Activated CD4-positive, alpha-beta memory T cell treated with anti-CD3 and anti-CD28 coated beads, Interleukin-2, amount 10 ng/mL, durations not matched to agents 7 days and 5 days (primary cell): ENCODE results near the gene EIF3M. TPM values are rescaled to one million over a fixed set of nuclear protein-coding genes. Genes with fewer than 3 reads are reported as not detected.
"Not testable (repeated sequence)": the region's sequence is repeated elsewhere in the genome, so short reads cannot be mapped to it uniquely, and the experiment has no call there.

Experiments used
- CTCF ChIA-PET: fragments of 350-600 bp; sonication (Branson Sonifier 250); formaldehyde crosslinking; loops from one replicate; lab custom pipeline; 2021; ENCODE audit warnings: antibody characterized with exemption, inconsistent platforms; lab: Charles Lee
- POLR2A ChIA-PET: fragments of 350-600 bp; sonication (Branson Sonifier 250); formaldehyde crosslinking; loops from one replicate; lab custom pipeline; 2021; ENCODE audit warnings: antibody characterized with exemption; lab: Charles Lee
- DNase-seq: peaks from one replicate; pipeline ENCODE4 v3.0.0-alpha.2; 2020
- H3K27ac Mint-ChIP-seq: one replicate; pipeline ENCODE4 v1.8.0; 2021; ENCODE audit warnings: mild to moderate bottlenecking, mixed read lengths
- H3K27me3 Mint-ChIP-seq: one replicate; pipeline ENCODE4 v1.8.0; 2021; ENCODE audit warnings: mixed read lengths
- H3K36me3 Mint-ChIP-seq: one replicate; pipeline ENCODE4 v1.8.0; 2021; ENCODE audit warnings: low read depth, mixed read lengths
- H3K4me1 Mint-ChIP-seq: one replicate; pipeline ENCODE4 v1.8.0; 2021; ENCODE audit warnings: mixed read lengths
- H3K4me3 Mint-ChIP-seq: one replicate; pipeline ENCODE4 v1.8.0; 2021; ENCODE audit warnings: mild to moderate bottlenecking, mixed read lengths
- H3K9me3 Mint-ChIP-seq: one replicate; pipeline ENCODE4 v1.8.0; 2021; ENCODE audit warnings: mixed read lengths
- total RNA-seq, 2 experiments: library from RNA; stranded (reverse); gene quantifications; one replicate each; pipeline ENCODE4 v1.2.3, GENCODE V29; 2021

Gene EIF3M
- total RNA-seq, 2 experiments from 2014 or later, result 246 to 249 TPM

DNA sequence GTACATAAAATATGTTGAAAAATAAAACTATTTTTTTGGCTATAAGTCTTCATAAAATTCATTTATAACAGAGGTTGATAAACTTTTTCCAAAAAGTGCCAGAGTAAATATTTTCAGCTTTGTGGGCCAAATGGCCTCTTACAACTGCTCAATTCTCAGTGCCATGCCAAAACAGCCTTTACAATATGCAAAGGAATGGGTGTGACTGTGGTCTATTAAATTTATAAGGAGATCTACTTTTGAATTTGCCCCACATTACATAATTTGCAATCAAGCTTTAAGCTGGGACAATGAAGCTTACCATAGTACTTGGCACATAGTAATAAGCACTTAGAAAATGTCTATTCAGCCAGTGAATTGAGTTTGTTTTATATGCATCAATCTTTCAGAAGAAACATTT is 22.6 kb downstream of the EIF3M start:
- Mint-ChIP-seq H3K27me3 (no peaks in the 10 kb centered on the region), H3K4me3 (no peak overlapping the region), H3K27ac (no peak overlapping the region), H3K36me3 (peaks cover 62% of the 10 kb centered on the region), H3K9me3 (peaks cover 6% of the 10 kb centered on the region), H3K4me1 (no peaks in the 10 kb centered on the region)
- POLR2A ChIA-PET, result no interaction called here
- CTCF ChIA-PET, result no interaction called here
- no peak for DNase-seq

- H3K27ac Mint-ChIP-seq, H3K9me3 Mint-ChIP-seq, H3K27me3 Mint-ChIP-seq, CTCF ChIA-PET, H3K4me1 Mint-ChIP-seq, H3K4me3 Mint-ChIP-seq, DNase-seq: not testable (repeated sequence)
- peaks cover 41% of the 10 kb centered on the region for H3K36me3 Mint-ChIP-seq
- POLR2A ChIA-PET, result interaction anchor here (0.7 kb wide), 1 partner anchor 188 kb away, joined by 3 read pairs; no protein-coding TSS in a partner anchor
Observed at GRCh38 chr11:32608826-32609225, 25.2 kb downstream of the EIF3M start.

- Mint-ChIP-seq H3K27ac (no peak overlapping the region), H3K27me3 (no peaks in the 10 kb centered on the region), H3K36me3 (peaks cover 25% of the 10 kb centered on the region), H3K9me3 (peaks cover 6% of the 10 kb centered on the region), H3K4me3 (no peak overlapping the region), H3K4me1 (no peaks in the 10 kb centered on the region)
- ChIA-PET POLR2A (no interaction called here), CTCF (interaction anchor here (0.6 kb wide), 1 partner anchor 288 kb away, joined by 3 read pairs; no protein-coding TSS in a partner anchor)
- no peak for DNase-seq
Observed at GRCh38 chr11:32610797-32611352, 27.2 kb downstream of the EIF3M start.

DNA sequence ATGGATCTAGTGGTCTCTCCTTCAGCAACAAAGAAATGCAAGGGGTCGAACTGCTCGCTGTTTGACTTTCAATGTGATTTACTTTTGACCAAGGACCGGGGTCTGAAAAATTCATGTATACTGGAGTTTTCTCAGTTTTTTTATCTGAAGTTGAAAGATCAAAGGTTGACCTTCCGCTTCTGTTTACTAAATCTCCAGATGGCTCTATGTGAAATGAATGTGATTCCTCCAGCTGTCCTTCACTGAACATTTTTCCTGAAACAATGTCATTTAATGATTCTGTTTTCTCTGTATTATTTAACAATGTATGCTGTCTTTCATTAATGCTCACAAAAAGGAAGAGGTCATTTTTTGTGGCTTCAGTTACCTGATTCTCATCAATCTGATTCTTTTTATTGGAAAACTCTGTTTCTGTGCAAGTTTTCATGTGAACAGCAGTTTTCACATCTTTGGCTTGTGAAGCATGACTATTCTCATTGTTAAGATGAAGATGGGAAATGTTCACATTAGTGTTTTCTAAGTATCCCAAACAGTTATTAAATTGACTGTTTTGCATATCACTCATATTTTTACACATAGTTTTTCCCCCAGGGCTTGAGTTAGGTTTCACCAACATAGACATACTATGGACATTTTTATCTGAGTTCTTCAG is 30.0 kb downstream of the EIF3M start:
- no peaks in the 10 kb centered on the region for H3K27me3 Mint-ChIP-seq
- DNase-seq, result no peak
- H3K27ac Mint-ChIP-seq, result no peak overlapping the region
- peaks cover 7% of the 10 kb centered on the region for H3K36me3 Mint-ChIP-seq
- no peak overlapping the region for H3K4me3 Mint-ChIP-seq
- POLR2A ChIA-PET, result no interaction called here
- CTCF ChIA-PET, result no interaction called here
- H3K4me1 Mint-ChIP-seq, result no peaks in the 10 kb centered on the region
- no peaks in the 10 kb centered on the region for H3K9me3 Mint-ChIP-seq

DNA sequence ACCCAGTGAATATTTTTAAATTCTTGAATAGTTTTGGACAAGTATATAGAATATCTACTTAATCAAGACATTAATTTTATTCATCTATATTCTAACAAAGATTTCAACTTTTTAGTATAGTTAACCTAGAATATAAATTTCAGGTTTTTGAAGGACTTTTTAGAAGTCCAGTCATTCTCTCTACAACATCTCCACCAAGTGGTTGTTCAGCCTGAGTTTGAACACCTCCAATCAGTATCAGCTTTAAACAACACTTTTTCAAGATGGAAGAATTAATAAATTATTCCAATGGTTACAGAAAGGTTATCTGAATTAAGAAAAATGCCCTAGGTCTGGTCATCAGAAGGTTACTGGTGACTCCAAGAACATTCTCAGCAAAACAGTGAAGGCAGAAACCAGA is 31.8 kb downstream of the EIF3M start:
- Mint-ChIP-seq H3K27ac (no peak overlapping the region), H3K27me3 (no peaks in the 10 kb centered on the region), H3K36me3 (no peaks in the 10 kb centered on the region), H3K4me3 (no peak overlapping the region), H3K4me1 (no peaks in the 10 kb centered on the region), H3K9me3 (no peaks in the 10 kb centered on the region)
- CTCF ChIA-PET, result no interaction called here
- no peak for DNase-seq
- POLR2A ChIA-PET, result no interaction called here

- no peak for DNase-seq
- POLR2A ChIA-PET, result interaction anchor here (1.2 kb wide), 1 partner anchor 33 kb away, joined by 4 read pairs; the partner anchor contains the start of gene EIF3M
- no peak overlapping the region for H3K27ac Mint-ChIP-seq
- no peak overlapping the region for H3K4me3 Mint-ChIP-seq
- CTCF ChIA-PET, result no interaction called here
- peaks cover 4% of the 10 kb centered on the region for H3K27me3 Mint-ChIP-seq
- H3K36me3 Mint-ChIP-seq, result no peaks in the 10 kb centered on the region
- no peaks in the 10 kb centered on the region for H3K4me1 Mint-ChIP-seq
- H3K9me3 Mint-ChIP-seq, result no peaks in the 10 kb centered on the region
Observed at GRCh38 chr11:32616903-32617302, 33.3 kb downstream of the EIF3M start.

DNA sequence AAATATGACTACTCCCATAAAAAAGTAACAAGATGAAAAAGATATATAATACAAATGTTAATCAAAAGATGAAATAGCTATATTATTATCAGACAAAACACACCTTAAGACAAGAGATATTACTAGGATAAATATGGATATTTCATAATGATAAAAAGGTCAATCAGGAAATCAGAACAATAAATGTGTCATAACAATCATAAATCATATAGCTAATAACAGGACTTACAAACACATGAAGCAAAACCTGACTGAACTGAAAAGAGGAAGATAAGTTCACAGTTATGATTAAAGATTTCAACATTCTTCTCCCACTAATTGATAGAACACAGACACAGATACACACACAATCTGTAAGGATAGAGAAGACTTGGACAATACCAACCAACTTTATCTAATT is 47.2 kb downstream of the EIF3M start:
- Mint-ChIP-seq H3K36me3 (no peaks in the 10 kb centered on the region), H3K4me3 (no peak overlapping the region), H3K27me3 (peaks cover 23% of the 10 kb centered on the region), H3K4me1 (no peaks in the 10 kb centered on the region), H3K27ac (no peak overlapping the region), H3K9me3 (no peaks in the 10 kb centered on the region)
- no peak for DNase-seq
- ChIA-PET CTCF (no interaction called here), POLR2A (no interaction called here)

DNA sequence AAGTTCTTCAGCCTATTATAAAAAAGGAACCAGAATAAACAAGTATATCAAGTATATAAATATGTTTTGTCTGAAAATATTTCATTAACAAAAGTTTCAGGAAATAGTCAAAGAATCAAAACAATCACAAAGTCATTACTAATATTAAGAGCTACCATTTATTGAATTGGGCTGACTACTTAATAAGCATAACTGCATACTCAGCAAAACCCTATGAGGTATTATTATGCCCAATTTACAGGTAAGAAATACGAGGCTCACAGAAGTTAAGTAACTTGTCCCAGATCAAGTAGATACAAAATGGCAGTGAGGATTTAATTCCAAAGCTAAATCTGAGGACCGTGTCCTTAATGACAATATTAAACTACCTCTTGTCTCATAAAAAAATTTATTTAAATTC is 52.2 kb downstream of the EIF3M start:
- no peak overlapping the region for H3K4me3 Mint-ChIP-seq
- CTCF ChIA-PET, result no interaction called here
- no peak for DNase-seq
- POLR2A ChIA-PET, result no interaction called here
- H3K4me1 Mint-ChIP-seq, result no peaks in the 10 kb centered on the region
- peaks cover 25% of the 10 kb centered on the region for H3K27me3 Mint-ChIP-seq
- H3K36me3 Mint-ChIP-seq, result no peaks in the 10 kb centered on the region
- H3K27ac Mint-ChIP-seq, result no peak overlapping the region
- no peaks in the 10 kb centered on the region for H3K9me3 Mint-ChIP-seq

- DNase-seq, result no peak
- Mint-ChIP-seq H3K27ac (no peak overlapping the region), H3K36me3 (no peaks in the 10 kb centered on the region), H3K27me3 (peaks cover 16% of the 10 kb centered on the region), H3K9me3 (no peaks in the 10 kb centered on the region), H3K4me3 (no peak overlapping the region), H3K4me1 (no peaks in the 10 kb centered on the region)
- ChIA-PET CTCF (no interaction called here), POLR2A (no interaction called here)
Observed at GRCh38 chr11:32641361-32641760, 57.7 kb downstream of the EIF3M start.

GRCh38 chr11:32643526-32643925 is 59.9 kb downstream of the EIF3M start:
- no peaks in the 10 kb centered on the region for H3K4me1 Mint-ChIP-seq
- no peak for DNase-seq
- ChIA-PET CTCF (no interaction called here), POLR2A (no interaction called here)
- H3K27ac Mint-ChIP-seq, result no peak overlapping the region
- H3K36me3 Mint-ChIP-seq, result no peaks in the 10 kb centered on the region
- H3K9me3 Mint-ChIP-seq, result no peaks in the 10 kb centered on the region
- peaks cover 15% of the 10 kb centered on the region for H3K27me3 Mint-ChIP-seq
- no peak overlapping the region for H3K4me3 Mint-ChIP-seq

Other genes starting within 250 kb of the EIF3M start
- gene WT1, start 148.3 kb upstream of the EIF3M start, total RNA-seq, result not detected
- gene CCDC73, start 210.8 kb downstream of the EIF3M start, total RNA-seq, result not detected
- under 1 TPM; 0.50 to 0.53 TPM for gene PRRG4, start 246.1 kb downstream of the EIF3M start, total RNA-seq